ENCODE data around the gene FBXO11. TPM values are rescaled to one million over a fixed set of nuclear protein-coding genes. Genes with fewer than 3 reads are reported as not detected.

The FBXO11 gene
- total and polyA plus RNA-seq, 10 of the 15 experiments (the other 5 are each of a cell fraction or from before 2014, with no cell fraction given), result 5.9 to 38.9 (median 22.5) TPM

GRCh38 chr2:47784352-47784851 lies 121.9 kb downstream of the FBXO11 start (continued):
- TF ChIP-seq MLLT1 (IDR thresholded peaks at IDR 0.05), result peak; percentile 89

GRCh38 chr2:47783486-47784351 lies 122.6 kb downstream of the FBXO11 start:
- H3K4me1 ChIP-seq (ENCODE audit: control insufficient read depth, insufficient read depth, low read length), result 0 out of 2 replicates have a peak, but pooled peaks cover 8% of the 10 kb centered on the region
- DNase-seq (ENCODE audit: low read depth, low spot score) (peak; percentile 12), ATAC-seq (peak; percentile 62), FAIRE-seq (no peak)
- H2AFZ ChIP-seq (ENCODE audit: control insufficient read depth, low read depth, low read length), result peak overlapping the region; percentile 89
- CTCF ChIA-PET, result interaction anchor here (1.1 to 1.7 kb wide), 2 partner anchors 10 to 13 kb away, joined by 4 to 5 read pairs; no protein-coding TSS in a partner anchor
- no TSS peak for BruUV-seq (replicated peaks)
- peaks cover 0 to 10% of the 10 kb centered on the region in 2 experiments; a peak in 1 of 4 replicates for H3K36me3 ChIP-seq (ENCODE audit: control insufficient read depth in 2 of 2, insufficient read depth in 2 of 2, low read length in 1 of 2)
- peak overlapping the region; percentile 81; the same call in 1 of the 2 replicates for H3K4me2 ChIP-seq (ENCODE audit: control insufficient read depth, insufficient read depth)
- H4K20me1 ChIP-seq (ENCODE audit: control insufficient read depth, insufficient read depth), result no peaks in the 10 kb centered on the region
- H3K9me3 ChIP-seq (replicated peaks; ENCODE audit: control insufficient read depth, insufficient read depth, low read length), result no peaks in the 10 kb centered on the region; the same call in 1 of the 3 replicates
- H3K79me2 ChIP-seq (ENCODE audit: control insufficient read depth, insufficient read depth, low read length), result peaks cover 44% of the 10 kb centered on the region
- SMC1A ChIA-PET (ENCODE audit: uncharacterized antibody, unreplicated experiment), result interaction anchor here (1.0 to 1.1 kb wide), 2 partner anchors 13 to 381 kb away, joined by 3 to 4 read pairs; partner anchors contain the start of gene MSH2
- peak overlapping the region; percentile 73 for H3K4me3 ChIP-seq
- RAD21 ChIA-PET (ENCODE audit: unreplicated experiment), result interaction anchor here (0.6 to 2.1 kb wide), 10 partner anchors 8 to 448 kb away, joined by 3 to 9 read pairs (median 4); partner anchors contain the start of genes FBXO11 and MSH2
- no peaks in the 10 kb centered on the region for H3K27me3 ChIP-seq (replicated peaks in 1 of 2; ENCODE audit: control insufficient read depth in 2 of 2, insufficient read depth in 2 of 2, low read length in 1 of 2)
- POLR2A ChIA-PET, result interaction anchor here (0.6 to 1.2 kb wide), 4 partner anchors 24 to 1258 kb away, joined by 3 to 5 read pairs (median 4); partner anchors contain the start of gene MSH2
- in situ Hi-C loops (cut with MboI), result no loop called here
- WGBS (ENCODE audit: insufficient coverage, insufficient replicate concordance, low lambda C conversion rate, missing lambda C conversion rate), result under 1% methylated on average over 32 of the region's 71 CpGs
- intact Hi-C loops (cut with micrococcal nuclease; ENCODE audit: unreplicated experiment), result loop anchor here (5.0 kb wide), 1 partner anchor 114 kb away; no protein-coding TSS in a partner anchor
- peak overlapping the region; percentile 80 for H3K27ac ChIP-seq (ENCODE audit: control insufficient read depth, insufficient read depth)
- H3K9ac ChIP-seq (ENCODE audit: control insufficient read depth, insufficient read depth, low read length), result peak overlapping the region; percentile 88
- TF ChIP-seq NRF1 (conservative IDR thresholded peaks at IDR 0.05; ENCODE audit: low read depth, low read length), result no peak
- no peak for TF ChIP-seq YY1 (IDR thresholded peaks at IDR 0.05; ENCODE audit: low read depth, low read length)
- no peak for TF ChIP-seq SKIL (IDR thresholded peaks at IDR 0.05; ENCODE audit: low read depth, poor library complexity, severe bottlenecking)
- no peak for TF ChIP-seq NR2C2 (IDR thresholded peaks at IDR 0.05; ENCODE audit: borderline replicate concordance, control insufficient read depth, insufficient read length, low read depth)
- TF ChIP-seq MYB (IDR thresholded peaks at IDR 0.05; ENCODE audit: borderline replicate concordance, low read depth, low read length), result no peak
- TF ChIP-seq KDM1A (IDR thresholded peaks at IDR 0.05; ENCODE audit: borderline replicate concordance), result no peak
- no peak for TF ChIP-seq MTA2 (IDR thresholded peaks at IDR 0.05; ENCODE audit: low read depth)
- no peak for TF ChIP-seq ZNF622 (IDR thresholded peaks at IDR 0.05)
- no peak for TF ChIP-seq EZH2 (IDR thresholded peaks at IDR 0.05; ENCODE audit: borderline replicate concordance, control insufficient read depth, low read depth, low read length)
- TF ChIP-seq FOXK2 (IDR thresholded peaks at IDR 0.05), result no peak
- peak; percentile 9; the same call in 1 of the 2 replicates for TF ChIP-seq POLR2A (IDR thresholded peaks at IDR 0.05; ENCODE audit: low read depth, low read length)
- TF ChIP-seq ZBTB11 (CRISPR knock-in tag; IDR thresholded peaks at IDR 0.05), result no peak

Measured in GM12878 (cell line).